IMR-90 (cell line): ENCODE measurements around the gene BSND. TPM values are rescaled to one million over a fixed set of nuclear protein-coding genes. Genes with fewer than 3 reads are reported as not detected.
A peak's percentile ranks its signal among the peaks of the same experiment; 100 is the strongest.

Experiments
- ATAC-seq: fragments of 200-7000 bp; cut with Tn5 transposase; 2 replicates; pipeline ENCODE4 v1.9.1; 2020; ENCODE audit warnings: low read depth, mild to moderate bottlenecking, moderate library complexity
- BruUV-seq: library from RNA; stranded (reverse); fragments of 400-500 nt; replicated peaks from 2 replicates; lab custom pipeline; 2021; lab: Mats Ljungman, UMichigan
- CTCF ChIA-PET: fragments of 300-600 bp; formaldehyde crosslinking; extraction: SDS; loops from one replicate; lab custom pipeline; 2021; ENCODE audit warnings: antibody characterized with exemption; lab: Yijun Ruan, JAX
- POLR2A ChIA-PET: fragments of 300-600 bp; sonication (Branson Sonifier 250); formaldehyde crosslinking; loops from one replicate; lab custom pipeline; 2022; ENCODE audit warnings: antibody characterized with exemption; ENCODE audit not compliant: unreplicated experiment; lab: Charles Lee
- DNase-seq: peaks from one replicate; pipeline ENCODE4 v3.0.0; 2013
- H2AFZ ChIP-seq: replicated peaks from 2 replicates; pipeline ENCODE3; 2013; ENCODE audit warnings: low read length, mild to moderate bottlenecking; ENCODE audit not compliant: poor library complexity
- H2AK5ac ChIP-seq: 2 replicates; pipeline ENCODE4 v1.6.1; 2013; ENCODE audit warnings: low read depth, low read length, inconsistent platforms
- H2AK9ac ChIP-seq: replicated peaks from 2 replicates; pipeline ENCODE3; 2013; ENCODE audit warnings: mild to moderate bottlenecking, low read depth, low read length, moderate library complexity; ENCODE audit not compliant: poor library complexity
- H2BK120ac ChIP-seq: 2 replicates; pipeline ENCODE4 v1.6.1; 2013; ENCODE audit warnings: low read depth, low read length, inconsistent platforms
- H2BK15ac ChIP-seq: 3 replicates; pipeline ENCODE4 v1.6.1; 2013; ENCODE audit warnings: low read depth, low read length, inconsistent platforms
- H2BK20ac ChIP-seq: 2 replicates; pipeline ENCODE4 v1.6.1; 2013; ENCODE audit warnings: low read depth, mild to moderate bottlenecking, inconsistent platforms, low read length, moderate library complexity
- H2BK5ac ChIP-seq: 2 replicates; pipeline ENCODE4 v1.6.1; 2013; ENCODE audit warnings: mild to moderate bottlenecking, low read depth, low read length, inconsistent platforms; ENCODE audit not compliant: poor library complexity, severe bottlenecking
- H3K14ac ChIP-seq: replicated peaks from 2 replicates; pipeline ENCODE4 v1.6.1; 2013; ENCODE audit warnings: low read depth, low read length, inconsistent platforms
- H3K18ac ChIP-seq: 2 replicates; pipeline ENCODE4 v1.6.1; 2013; ENCODE audit warnings: low read depth, low read length, control low read depth
- H3K23ac ChIP-seq: 2 replicates; pipeline ENCODE4 v1.6.1; 2013; ENCODE audit warnings: low read depth, low read length, inconsistent platforms
- H3K27ac ChIP-seq: 2 replicates; pipeline ENCODE4 v1.5.1; 2013; ENCODE audit warnings: mild to moderate bottlenecking, control low read depth, low read length; ENCODE audit not compliant: insufficient read depth
- H3K27me3 ChIP-seq: 2 replicates; pipeline ENCODE4 v1.6.1; 2013; ENCODE audit warnings: low read length; ENCODE audit not compliant: control insufficient read depth, insufficient read depth
- H3K36me3 ChIP-seq: 2 replicates; pipeline ENCODE4 v1.6.1; 2013; ENCODE audit warnings: low read length, mixed read lengths; ENCODE audit not compliant: control insufficient read depth, insufficient read depth
- H3K4ac ChIP-seq: 2 replicates; pipeline ENCODE4 v1.6.1; 2013; ENCODE audit warnings: low read depth, low read length, inconsistent platforms
- H3K4me1 ChIP-seq: 2 replicates; pipeline ENCODE4 v1.6.1; 2013; ENCODE audit warnings: low read length, mixed read lengths; ENCODE audit not compliant: control insufficient read depth, insufficient read depth
- H3K4me2 ChIP-seq: 2 replicates; pipeline ENCODE4 v1.6.1; 2013; ENCODE audit warnings: low read depth, mild to moderate bottlenecking, control low read depth, low read length, moderate library complexity
- H3K4me3 ChIP-seq: 2 replicates; pipeline ENCODE4 v1.5.1; 2013; ENCODE audit warnings: low read depth, mild to moderate bottlenecking, control low read depth, low read length, moderate library complexity; ENCODE audit not compliant: insufficient read depth
- H3K56ac ChIP-seq: 2 replicates; pipeline ENCODE4 v1.6.1; 2013; ENCODE audit warnings: low read length, inconsistent platforms; ENCODE audit not compliant: insufficient read depth; ENCODE audit errors: extremely low read depth
- H3K79me1 ChIP-seq, 2 experiments: 2 replicates each; pipeline ENCODE4 v1.6.1; 2013; ENCODE audit warnings: low read length in 2 of 2, inconsistent platforms in 1 of 2, low read depth in 1 of 2
- H3K9ac ChIP-seq: 2 replicates; pipeline ENCODE4 v1.6.1; 2013; ENCODE audit warnings: low read depth, low read length, control low read depth
- H3K9me1 ChIP-seq: 2 replicates; pipeline ENCODE4 v1.6.1; 2013; ENCODE audit warnings: low read length, inconsistent platforms; ENCODE audit not compliant: insufficient read depth
- H3K9me3 ChIP-seq: 2 replicates; pipeline ENCODE4 v1.6.1; 2013; ENCODE audit warnings: low read length; ENCODE audit not compliant: control insufficient read depth, insufficient read depth
- H4K20me1 ChIP-seq: 2 replicates; pipeline ENCODE4 v1.6.1; 2013; ENCODE audit warnings: low read length, inconsistent platforms; ENCODE audit not compliant: insufficient read depth
- H4K5ac ChIP-seq: 2 replicates; pipeline ENCODE4 v1.6.1; 2013; ENCODE audit warnings: mild to moderate bottlenecking, low read depth, low read length, control low read depth
- H4K8ac ChIP-seq, 2 experiments: 2 replicates each; pipeline ENCODE4 v1.6.1; 2013; ENCODE audit warnings: low read depth in 2 of 2, low read length in 2 of 2, control low read depth in 1 of 2, inconsistent platforms in 1 of 2
- H4K91ac ChIP-seq: 2 replicates; pipeline ENCODE4 v1.6.1; 2013; ENCODE audit warnings: low read depth, low read length, inconsistent platforms; ENCODE audit not compliant: insufficient read depth
- BHLHE40 ChIP-seq: fragments of 150-350 bp; IDR thresholded peaks from 2 replicates; pipeline ENCODE4 v1.6.1; 2016; ENCODE audit warnings: mild to moderate bottlenecking, low read depth, low read length
- CEBPB ChIP-seq: IDR thresholded peaks from 2 replicates; pipeline ENCODE4 v1.6.1; 2012; ENCODE audit warnings: low read depth, low read length, improper control_type of control experiment
- CHD1 ChIP-seq: IDR thresholded peaks from 2 replicates; pipeline ENCODE4 v1.6.1; 2012; ENCODE audit warnings: low read depth, low read length, improper control_type of control experiment
- ELK1 ChIP-seq: fragments of 150-350 bp; IDR thresholded peaks from 2 replicates; pipeline ENCODE4 v1.6.1; 2016; ENCODE audit warnings: low read depth, mild to moderate bottlenecking, low read length, moderate library complexity, borderline replicate concordance
- FOS ChIP-seq: fragments of 150-350 bp; IDR thresholded peaks from 2 replicates; pipeline ENCODE4 v1.6.1; 2016; ENCODE audit warnings: low read depth, low read length
- MAZ ChIP-seq: IDR thresholded peaks from 2 replicates; pipeline ENCODE4 v1.6.1; 2012; ENCODE audit warnings: low read depth, mild to moderate bottlenecking, low read length, improper control_type of control experiment, moderate library complexity, borderline replicate concordance
- NFE2L2 ChIP-seq: fragments of 150-350 bp; IDR thresholded peaks from 2 replicates; pipeline ENCODE4 v1.6.1; 2016; ENCODE audit warnings: low read depth, mild to moderate bottlenecking, low read length
- POLR2A ChIP-seq: IDR thresholded peaks from 2 replicates; pipeline ENCODE4 v1.6.1; 2012; ENCODE audit warnings: mild to moderate bottlenecking, low read depth, low read length
- RCOR1 ChIP-seq: IDR thresholded peaks from 2 replicates; pipeline ENCODE4 v1.6.1; 2012; ENCODE audit warnings: mild to moderate bottlenecking, low read length, improper control_type of control experiment; ENCODE audit not compliant: insufficient replicate concordance
- RFX5 ChIP-seq: IDR thresholded peaks from 2 replicates; pipeline ENCODE4 v1.8.0; 2012; ENCODE audit warnings: low read depth, mild to moderate bottlenecking, low read length, moderate library complexity
- SMC3 ChIP-seq: fragments of 150-350 bp; IDR thresholded peaks from 2 replicates; pipeline ENCODE4 v1.6.1; 2016; ENCODE audit warnings: low read depth, mild to moderate bottlenecking, antibody characterized with exemption, low read length, moderate library complexity
- WGBS, 2 experiments: methylation state at CpG; one replicate each; pipeline versions ENCODE4 v1.1.5 to v1.1.7; 2013; ENCODE audit warnings: missing lambda C conversion rate in 2 of 2; ENCODE audit not compliant: insufficient read length in 1 of 2; ENCODE audit errors: extremely low coverage in 2 of 2; 5-methylcytosine and 5-hydroxymethylcytosine counted together
- dilution Hi-C: fragments of 300-500 bp; cut with HindIII; formaldehyde crosslinking; loops from one replicate; pipeline ENCODE4 v1.14.3; 2018; ENCODE audit warnings: low sequenced_read_pairs; ENCODE audit not compliant: unreplicated experiment
- in situ Hi-C: fragments of 300-500 bp; cut with MboI; formaldehyde crosslinking; loops from 3 replicates; pipeline ENCODE4 v1.14.3; 2019; ENCODE audit warnings: low sequenced_read_pairs, inconsistent platforms, mixed read lengths
- intact Hi-C: fragments of 100-400 bp; cut with micrococcal nuclease; formaldehyde crosslinking; loops from 2 replicates; pipeline ENCODE4 v1.10.0; 2022
- polyA plus RNA-seq, 3 experiments: library from polyadenylated mRNA; depleted of rRNA; stranded (reverse); fragments of >200 nt; gene quantifications; 2 replicates each; pipeline ENCODE4 v1.2.3, GENCODE V29; 2012; ENCODE audit warnings: low replicate concordance in 1 of 3
- total RNA-seq: library from RNA; depleted of rRNA; stranded (reverse); fragments of >200 nt; gene quantifications from 2 replicates; pipeline ENCODE4 v1.2.3, GENCODE V29; 2012
- TF ChIP-seq, protein P1 (sequence below): conservative IDR thresholded peaks from 2 replicates; pipeline ENCODE4 v1.5.1; 2012; ENCODE audit warnings: mild to moderate bottlenecking, low read depth, low read length, improper control_type of control experiment

BSND gene
- total and polyA plus RNA-seq, 2 of the 4 experiments (the other 2 are of a cell fraction), result not detected

- H3K4ac ChIP-seq, result no peak overlapping the region
- peak overlapping the region; percentile 29 for H2AFZ ChIP-seq
- no peak overlapping the region for H2BK20ac ChIP-seq
- TF ChIP-seq POLR2A (no peak), SMC3 (no peak), NFE2L2 (no peak), FOS (no peak), CEBPB (no peak), MAZ (no peak), ELK1 (no peak), RFX5 (no peak), BHLHE40 (no peak), CHD1 (no peak), RCOR1 (no peak)
- TF ChIP-seq, protein P1, sequence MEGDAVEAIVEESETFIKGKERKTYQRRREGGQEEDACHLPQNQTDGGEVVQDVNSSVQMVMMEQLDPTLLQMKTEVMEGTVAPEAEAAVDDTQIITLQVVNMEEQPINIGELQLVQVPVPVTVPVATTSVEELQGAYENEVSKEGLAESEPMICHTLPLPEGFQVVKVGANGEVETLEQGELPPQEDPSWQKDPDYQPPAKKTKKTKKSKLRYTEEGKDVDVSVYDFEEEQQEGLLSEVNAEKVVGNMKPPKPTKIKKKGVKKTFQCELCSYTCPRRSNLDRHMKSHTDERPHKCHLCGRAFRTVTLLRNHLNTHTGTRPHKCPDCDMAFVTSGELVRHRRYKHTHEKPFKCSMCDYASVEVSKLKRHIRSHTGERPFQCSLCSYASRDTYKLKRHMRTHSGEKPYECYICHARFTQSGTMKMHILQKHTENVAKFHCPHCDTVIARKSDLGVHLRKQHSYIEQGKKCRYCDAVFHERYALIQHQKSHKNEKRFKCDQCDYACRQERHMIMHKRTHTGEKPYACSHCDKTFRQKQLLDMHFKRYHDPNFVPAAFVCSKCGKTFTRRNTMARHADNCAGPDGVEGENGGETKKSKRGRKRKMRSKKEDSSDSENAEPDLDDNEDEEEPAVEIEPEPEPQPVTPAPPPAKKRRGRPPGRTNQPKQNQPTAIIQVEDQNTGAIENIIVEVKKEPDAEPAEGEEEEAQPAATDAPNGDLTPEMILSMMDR, result no peak
- BruUV-seq, result no TSS peak
- no peak overlapping the region for H3K56ac ChIP-seq
- H3K27me3 ChIP-seq, result peaks cover 55% of the 10 kb centered on the region
- H2AK9ac ChIP-seq, result no peak overlapping the region
- no peak overlapping the region for H3K27ac ChIP-seq
- H3K4me2 ChIP-seq, result no peak overlapping the region
- peaks cover 4% of the 10 kb centered on the region; the same call in 1 of the 2 replicates for H3K4me1 ChIP-seq
- no peak overlapping the region for H4K8ac ChIP-seq
- H3K9me1 ChIP-seq, result no peaks in the 10 kb centered on the region
- no peaks in the 10 kb centered on the region for H3K79me1 ChIP-seq
- no peak overlapping the region for H2BK120ac ChIP-seq
- H2BK15ac ChIP-seq, result no peak overlapping the region
- H4K20me1 ChIP-seq, result no peaks in the 10 kb centered on the region
- no peak overlapping the region for H2AK5ac ChIP-seq
- no peaks in the 10 kb centered on the region for H3K36me3 ChIP-seq
- ChIA-PET POLR2A (no interaction called here), CTCF (interaction anchor here (0.9 to 1.4 kb wide), 2 partner anchors 10 to 13 kb away, joined by 3 to 4 read pairs; no protein-coding TSS in a partner anchor)
- ATAC-seq (no peak), DNase-seq (no peak)
- 72% methylated on average over 10 of the region's 15 CpGs; no CpG with 5 or more reads in 1 of the 2 experiments for WGBS, 2 experiments
- dilution Hi-C loops (no loop called here), in situ Hi-C loops (no loop called here), intact Hi-C loops (no loop called here)
- H3K9ac ChIP-seq, result no peak overlapping the region
- no peak overlapping the region for H3K4me3 ChIP-seq
- no peak overlapping the region for H3K14ac ChIP-seq
- H3K23ac ChIP-seq, result no peak overlapping the region
- no peak overlapping the region for H4K91ac ChIP-seq
- H3K18ac ChIP-seq, result no peak overlapping the region
- no peaks in the 10 kb centered on the region for H3K9me3 ChIP-seq
- H2BK5ac ChIP-seq, result no peak overlapping the region
- H4K5ac ChIP-seq, result no peak overlapping the region
Observed at GRCh38 chr1:54986025-54986424, 12.7 kb upstream of the BSND start.
